Pancreas (tissue), 10 donors: Measurements from ENCODE around the gene PDE3B. TPM values are rescaled to one million over a fixed set of nuclear protein-coding genes. Genes with fewer than 3 reads are reported as not detected.

Experiments used
- ATAC-seq, 4 donors: fragments of 200-7000 bp; cut with Tn5 transposase; one replicate each; pipeline versions ENCODE4 v1.8.0 to v1.9.1; 2020; ENCODE audit warnings: mild to moderate bottlenecking in 4 of 4, moderate library complexity in 4 of 4
- DNase-seq, 6 donors: peaks; one replicate each; pipeline ENCODE4 v3.0.0-alpha.2; 2020
- FAIRE-seq: peaks from 2 replicates; lab custom pipeline; 2012; peaks lifted over from hg19 to GRCh38; lab: Jason Lieb, UNC
- H3K27ac ChIP-seq, 4 donors: fragments of 200-600 bp; sonication (generic); 1 replicate in 3 of 4; 2 replicates in 1 of 4; pipeline versions ENCODE4 v1.5.0 to v1.8.0; 2020
- H3K27me3 ChIP-seq, 4 donors: fragments of 200-600 bp; one replicate each; pipeline ENCODE4 v1.8.0; 2021
- H3K36me3 ChIP-seq, 3 donors: fragments of 200-600 bp; sonication (generic) in 1 of 3; one replicate each; pipeline versions ENCODE4 v1.5.0 to v1.8.0; 2020 to 2021
- H3K4me1 ChIP-seq, 3 donors: fragments of 200-600 bp; one replicate each; pipeline ENCODE4 v1.8.0; 2021
- H3K4me3 ChIP-seq, 4 donors: fragments of 200-600 bp; sonication (generic) in 2 of 4; one replicate each; pipeline versions ENCODE4 v1.5.0 to v1.8.0; 2020 to 2021
- H3K9me3 ChIP-seq, 4 donors: fragments of 200-600 bp; one replicate each; pipeline ENCODE4 v1.8.0; 2021
- CTCF ChIP-seq, 4 donors: fragments of 200-600 bp; sonication (generic) in 3 of 4; IDR thresholded peaks; one replicate each; pipeline versions ENCODE4 v1.5.0 to v1.8.0; 2021; ENCODE audit warnings: antibody characterized with exemption in 4 of 4
- WGBS, 2 donors: extraction: QIAGEN DNeasy Blood & Tissue Kit; methylation state at CpG; one replicate each; pipeline ENCODE4 v1.1.7; 2013; 5-methylcytosine and 5-hydroxymethylcytosine counted together
- intact Hi-C, 3 donors: fragments of 100-400 bp; cut with DNase I; formaldehyde crosslinking; loops; one replicate each; pipeline versions ENCODE4 v1.11.1 to v1.14.2; 2022
- polyA plus RNA-seq, 2 donors: library from polyadenylated mRNA; stranded (reverse); fragments of 200-250 nt; gene quantifications; one replicate each; pipeline ENCODE4 v1.2.3, GENCODE V29; 2013
- total RNA-seq, 6 donors: library from RNA; stranded (reverse); fragmentation: NEBNext Ultra II Directional in 4 of 6; extraction: Animal tissue kit (Norgen Biotek cat#: 25700) in 4 of 6; gene quantifications; one replicate each; pipeline versions ENCODE4 v1.2.1 to v1.2.4, GENCODE V29; 2021 to 2023
- donor health status: healthy with polysubstance abuse.
- donor health status: DM: no; HTN: no; CAD: no; lungs with moderate emphysema.
- donor health status: DM: no; HTN: no; CAD: no.
- donor health status: control.
- donor health status: control.
- donor health status: Bipolar disorder and iron deficiency.
- donor health status: DM: yes; HTN: yes; CAD: no.
- donor health status: DM: no; HTN: no; CAD: no.
- donor health status: DM: no; HTN: no; CAD: no.
- donor health status: DM: yes; HTN: yes; CAD: no.

PDE3B gene
- total and polyA plus RNA-seq, 8 donors = 5.1 to 14.1 (median 9.6) TPM

GRCh38 chr11:14644226-14645014 is 816 bp downstream of the PDE3B start:
- 0% methylated on average over 49 to 65 of the region's 65 CpGs for WGBS, 2 donors
- peak overlapping the region; percentile 71 to 95 (median 88) for H3K27ac ChIP-seq
- no peaks in the 10 kb centered on the region for H3K36me3 ChIP-seq
- TF ChIP-seq CTCF (IDR thresholded peaks at IDR 0.05) = peak in 1 of 4 donors; percentile 10
- ATAC-seq = peak; percentile 69 to 82 (median 74)
- H3K9me3 ChIP-seq = no peaks in the 10 kb centered on the region
- intact Hi-C loops = no loop called here
- peaks cover 0 to 18% (median 0%) of the 10 kb centered on the region in 3 donors for H3K4me1 ChIP-seq
- peak overlapping the region; percentile 58 to 87 (median 77) for H3K4me3 ChIP-seq
- DNase-seq = peak; percentile 37 to 82 (median 56)
- FAIRE-seq = no peak
- no peaks in the 10 kb centered on the region for H3K27me3 ChIP-seq

GRCh38 chr11:14645015-14645912 is 1.7 kb downstream of the PDE3B start:
- Histone ChIP-seq H3K27ac (peak overlapping the region; percentile 71 to 95 (median 88)), H3K27me3 (no peaks in the 10 kb centered on the region), H3K36me3 (no peaks in the 10 kb centered on the region), H3K4me1 (peaks cover 0 to 18% (median 0%) of the 10 kb centered on the region in 3 donors), H3K9me3 (no peaks in the 10 kb centered on the region), H3K4me3 (peak overlapping the region; percentile 58 to 87 (median 77))
- DNase-seq (no peak), FAIRE-seq (peak; percentile 61), ATAC-seq (peak in 2 of 4 donors; percentile 13 to 19)
- intact Hi-C loops = no loop called here
- TF ChIP-seq CTCF (IDR thresholded peaks at IDR 0.05) = no peak
- WGBS, 2 donors = 2% methylated on average over 17 of the region's 17 CpGs

GRCh38 chr11:14645985-14646900 is 2.6 kb downstream of the PDE3B start:
- FAIRE-seq (no peak), ATAC-seq (no peak), DNase-seq (no peak)
- H3K4me1 ChIP-seq = peaks cover 0 to 18% (median 0%) of the 10 kb centered on the region in 3 donors
- no peaks in the 10 kb centered on the region for H3K36me3 ChIP-seq
- intact Hi-C loops = no loop called here
- no peaks in the 10 kb centered on the region for H3K9me3 ChIP-seq
- no peaks in the 10 kb centered on the region for H3K27me3 ChIP-seq
- no peak for TF ChIP-seq CTCF (IDR thresholded peaks at IDR 0.05)
- 42 to 43% methylated on average over 6 of the region's 6 CpGs for WGBS, 2 donors
- peak overlapping the region in 2 of 4 donors; percentile 58 to 73 for H3K4me3 ChIP-seq
- H3K27ac ChIP-seq = peak overlapping the region in 1 of 4 donors; percentile 93

GRCh38 chr11:14650064-14650463 is 6.5 kb downstream of the PDE3B start:
- 81 to 86% methylated on average over 3 of the region's 3 CpGs for WGBS, 2 donors
- H3K9me3 ChIP-seq = no peaks in the 10 kb centered on the region
- H3K27ac ChIP-seq = no peak overlapping the region
- H3K36me3 ChIP-seq = no peaks in the 10 kb centered on the region
- no peak for DNase-seq
- ATAC-seq = no peak
- no peak overlapping the region for H3K4me3 ChIP-seq
- H3K27me3 ChIP-seq = no peaks in the 10 kb centered on the region
- no peak for FAIRE-seq
- TF ChIP-seq CTCF (IDR thresholded peaks at IDR 0.05) = no peak
- H3K4me1 ChIP-seq = peaks cover 0 to 15% (median 0%) of the 10 kb centered on the region in 3 donors
- intact Hi-C loops = no loop called here
